Activated CD8-positive, alpha-beta memory T cell treated with anti-CD3 and anti-CD28 coated beads, Interleukin-2, amount 50 U/mL, for 48 hours (primary cell): ENCODE results near the gene PPIAL4G.
"Not testable (repeated sequence)": the region's sequence is repeated elsewhere in the genome, so short reads cannot be mapped to it uniquely, and the experiment has no call there.

ENCODE experiments used
- DNase-seq: peaks from one replicate; pipeline ENCODE4 v3.0.0-alpha.2; 2020

The PPIAL4G gene

GRCh38 chr1:148483029-148483428, at the start of gene PPIAL4G:
TSS of gene PPIAL4G (minus strand) at chr1:148483302. CDS start at chr1:148483252, 50 bp downstream.
- DNase-seq, result not testable (repeated sequence)

- DNase-seq, result not testable (repeated sequence)
Measured at GRCh38 chr1:148532158-148532557, 49.1 kb upstream of the PPIAL4G start.

- peak; percentile 87 for DNase-seq
Measured at GRCh38 chr1:148529101-148529567, 46.0 kb upstream of the PPIAL4G start.

DNA sequence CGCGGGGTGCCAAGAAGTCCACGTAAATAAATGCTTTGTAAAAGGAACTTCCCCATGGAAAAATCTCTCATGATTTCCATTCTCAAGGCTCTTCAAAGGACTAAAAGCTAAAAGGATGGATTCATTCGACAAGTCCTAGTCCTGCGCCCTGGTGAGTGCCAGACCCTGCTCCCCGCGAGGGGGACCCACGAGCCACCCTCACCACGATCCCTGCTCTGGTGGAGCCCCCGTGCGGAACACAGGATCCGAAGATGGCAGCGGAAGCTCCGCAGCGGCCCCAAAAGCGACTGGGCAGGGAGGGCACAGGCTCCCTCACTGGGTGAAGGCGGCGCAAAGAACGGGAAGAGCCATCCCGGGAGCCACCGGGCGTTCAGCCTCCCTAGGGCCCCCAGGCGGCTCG, 45.5 kb upstream of the PPIAL4G start:
- DNase-seq, result not testable (repeated sequence)

DNA sequence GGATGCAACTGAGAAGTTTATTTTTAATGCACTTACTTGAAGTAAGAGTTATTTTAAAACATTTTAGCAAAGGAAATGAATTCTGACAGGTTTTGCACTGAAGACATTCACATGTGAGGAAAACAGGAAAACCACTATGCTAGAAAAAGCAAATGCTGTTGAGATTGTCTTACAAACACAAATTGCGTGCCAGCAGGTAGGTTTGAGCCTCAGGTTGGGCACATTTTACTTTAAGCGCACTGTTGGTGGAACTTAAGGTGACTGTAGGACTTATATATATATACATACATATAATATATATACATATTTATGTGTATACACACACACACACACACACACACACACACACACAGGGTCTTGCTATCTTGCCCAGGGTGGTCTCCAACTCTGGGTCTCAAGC, 43.5 kb upstream of the PPIAL4G start:
- DNase-seq, result peak; percentile 35

- peak; percentile 54 for DNase-seq
Measured at GRCh38 chr1:148523205-148524144, 40.4 kb upstream of the PPIAL4G start.

DNA sequence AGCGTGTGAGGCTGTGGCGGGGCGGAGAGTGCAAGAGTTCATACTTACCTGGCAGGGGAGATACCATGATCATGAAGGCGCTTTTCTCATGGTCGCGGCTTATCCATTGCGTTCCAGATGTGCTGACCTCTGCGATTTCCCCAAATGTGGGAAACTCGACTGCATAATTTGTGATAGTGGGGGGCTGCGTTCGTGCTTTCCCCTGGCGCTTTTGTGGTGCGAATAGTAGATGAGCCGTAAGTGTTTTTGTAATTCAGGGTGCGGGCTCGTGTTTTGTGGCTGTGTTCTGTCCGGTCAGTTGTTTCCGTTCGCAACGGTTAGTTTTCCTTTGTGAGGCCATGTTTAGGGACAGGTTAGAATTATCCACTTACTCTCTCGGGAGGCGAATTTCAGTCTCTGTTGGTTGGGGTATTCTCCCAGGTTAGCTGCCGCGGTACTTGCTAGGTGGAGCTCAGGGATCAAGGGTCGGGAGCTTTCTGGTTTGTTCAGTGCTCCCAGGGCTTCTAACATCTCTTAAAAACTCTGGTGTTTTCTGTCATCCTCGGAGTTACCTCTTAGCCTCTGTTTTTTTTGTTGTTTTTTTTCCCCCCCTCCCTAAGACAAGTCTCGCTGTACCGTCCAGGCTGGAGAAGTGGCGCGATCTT, 39.6 kb upstream of the PPIAL4G start:
- DNase-seq, result peak; percentile 94

DNA sequence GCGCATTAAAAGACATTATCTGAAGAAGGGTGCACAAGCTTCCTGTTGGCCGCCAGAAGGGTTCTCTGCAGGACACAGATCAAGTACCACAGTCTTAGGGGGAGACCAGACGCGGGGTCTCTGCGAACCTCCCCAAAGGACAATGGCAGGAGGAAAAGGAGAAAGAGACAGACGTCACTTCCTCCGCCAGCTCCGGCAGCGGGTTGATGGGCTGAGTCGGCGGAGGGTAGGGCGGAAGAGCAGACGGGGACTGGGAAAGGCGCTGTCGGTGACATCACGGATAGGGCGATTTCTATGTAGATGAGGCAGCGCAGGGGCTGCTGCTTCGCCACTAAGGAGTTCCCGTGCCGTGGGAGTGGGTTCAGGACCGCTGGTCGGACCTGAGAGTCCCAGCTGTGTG, 39.0 kb upstream of the PPIAL4G start:
- peak; percentile 86 for DNase-seq

GRCh38 chr1:148514310-148514709, 31.2 kb upstream of the PPIAL4G start:
- not testable (repeated sequence) for DNase-seq

- DNase-seq, result peak; percentile 50
Measured at GRCh38 chr1:148512571-148513184, 29.6 kb upstream of the PPIAL4G start.

DNA sequence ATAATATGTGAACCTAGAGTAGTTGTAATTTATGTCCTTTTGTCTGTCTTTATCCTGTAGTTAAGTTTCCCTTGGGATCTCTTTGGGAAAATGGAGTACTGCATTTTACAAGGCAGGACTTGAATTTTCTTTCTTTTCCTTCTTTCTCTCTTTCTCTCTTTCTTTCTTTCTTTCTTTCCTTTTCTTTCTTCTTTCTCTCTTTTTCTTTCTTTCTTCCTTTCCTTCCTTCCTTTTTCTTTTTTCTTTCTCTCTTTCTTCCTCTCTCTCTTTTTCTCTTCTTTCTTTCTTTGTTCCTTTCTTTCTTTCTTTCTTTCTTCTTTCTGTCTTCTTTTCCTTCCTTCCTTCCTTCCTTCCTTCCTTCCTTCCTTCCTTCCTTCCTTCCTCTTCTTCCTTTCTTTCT, 10.8 kb upstream of the PPIAL4G start:
- DNase-seq, result not testable (repeated sequence)

DNA sequence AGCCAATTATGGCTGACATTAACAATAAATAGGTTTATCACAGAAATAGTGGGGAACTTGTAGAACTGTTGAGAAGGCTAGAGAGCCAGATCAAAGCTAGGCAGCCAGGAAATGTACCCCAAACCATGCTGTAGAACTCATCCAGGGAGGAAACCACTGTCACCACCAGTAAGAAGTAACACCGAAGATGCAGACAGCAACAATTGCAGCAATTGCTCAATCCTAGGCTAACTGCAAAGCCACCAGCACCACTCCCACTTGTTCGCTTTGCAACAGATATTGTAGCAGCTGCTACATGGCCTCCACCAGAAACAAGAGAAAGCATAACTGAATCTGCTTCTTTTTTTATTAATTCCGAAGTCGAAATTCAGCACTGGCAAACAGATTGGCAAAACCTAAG, 2.0 kb downstream of the PPIAL4G start:
- DNase-seq, result not testable (repeated sequence)

- not testable (repeated sequence) for DNase-seq
Measured at GRCh38 chr1:148459694-148460093, 23.4 kb downstream of the PPIAL4G start.

DNA sequence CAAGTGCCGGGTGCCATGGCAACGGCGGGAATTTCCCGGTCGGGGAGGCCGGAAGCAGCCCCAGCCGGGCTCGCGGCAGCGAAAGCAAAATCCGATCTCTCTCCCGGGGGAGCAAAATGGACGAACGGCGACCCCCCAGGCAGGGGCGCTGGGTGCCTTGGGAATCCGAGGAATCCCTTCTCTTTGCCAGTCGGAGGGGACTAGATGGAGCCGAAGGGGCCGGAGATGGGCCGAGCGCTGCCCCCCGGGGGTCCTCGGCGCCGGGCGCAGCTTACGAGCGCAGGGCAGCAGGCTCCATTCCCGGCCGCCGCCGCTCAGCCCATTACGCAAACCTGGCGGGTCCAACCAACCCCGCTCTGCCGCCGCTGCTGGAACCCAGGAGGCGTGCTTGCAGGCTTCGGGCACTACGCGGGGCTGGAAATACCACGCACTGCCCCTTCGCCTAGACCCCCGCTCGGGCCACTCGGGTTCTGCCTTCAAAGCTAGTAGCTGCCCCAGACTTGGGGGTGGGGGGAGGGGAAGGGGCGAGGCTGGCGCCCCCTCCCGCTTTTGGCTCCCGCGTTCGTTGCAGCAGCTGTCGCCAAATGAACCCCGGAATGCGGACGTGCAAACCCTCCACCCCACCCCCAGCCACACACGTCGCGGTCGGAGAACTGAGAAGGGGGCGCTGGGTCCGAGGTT, 24.1 kb downstream of the PPIAL4G start:
- DNase-seq, result peak; percentile 78

DNA sequence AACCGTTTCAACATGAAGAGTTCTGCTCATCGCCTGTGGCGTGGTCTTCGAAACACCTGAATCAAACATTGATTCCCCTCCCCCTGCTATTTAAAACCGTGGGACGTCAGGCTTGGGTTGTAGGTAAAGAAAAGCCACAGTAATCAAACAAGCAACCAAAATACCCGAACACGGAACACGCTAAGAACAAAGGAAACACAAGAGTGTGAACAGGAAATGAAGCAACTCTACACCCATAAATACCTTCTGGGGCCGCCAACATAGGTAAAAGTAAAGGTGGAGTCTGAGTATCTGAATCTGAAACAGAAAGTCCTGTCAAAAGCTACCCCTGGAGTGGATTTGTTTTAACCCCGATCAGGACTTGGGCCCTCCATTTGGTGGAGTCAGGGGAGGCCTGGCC, 24.7 kb downstream of the PPIAL4G start:
- not testable (repeated sequence) for DNase-seq

GRCh38 chr1:148452845-148453244, 30.3 kb downstream of the PPIAL4G start:
- not testable (repeated sequence) for DNase-seq

- DNase-seq, result not testable (repeated sequence)
Measured at GRCh38 chr1:148439654-148440325, 43.3 kb downstream of the PPIAL4G start.

- DNase-seq, result no peak
Measured at GRCh38 chr1:148435406-148435805, 47.7 kb downstream of the PPIAL4G start.

DNA sequence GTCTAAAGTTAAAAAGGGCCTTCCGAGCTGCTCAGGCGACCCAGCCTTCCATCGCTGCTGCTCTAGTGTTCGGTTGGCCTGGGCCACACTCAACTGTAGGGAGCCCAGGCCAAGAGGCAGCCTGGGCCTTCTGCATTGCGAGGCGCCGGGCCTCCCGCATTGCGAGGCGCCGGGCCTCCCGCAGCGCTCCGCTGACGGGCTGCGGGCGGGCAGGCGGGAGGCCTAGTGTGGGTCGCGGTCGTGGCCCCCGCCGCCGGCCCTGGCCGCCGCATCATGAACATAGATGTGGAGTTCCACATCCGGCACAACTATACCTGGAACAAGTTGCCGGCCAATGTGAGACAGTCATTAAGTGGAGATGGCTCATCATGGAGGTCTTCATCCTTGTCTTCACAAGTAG, 48.3 kb downstream of the PPIAL4G start:
- no peak for DNase-seq

DNA sequence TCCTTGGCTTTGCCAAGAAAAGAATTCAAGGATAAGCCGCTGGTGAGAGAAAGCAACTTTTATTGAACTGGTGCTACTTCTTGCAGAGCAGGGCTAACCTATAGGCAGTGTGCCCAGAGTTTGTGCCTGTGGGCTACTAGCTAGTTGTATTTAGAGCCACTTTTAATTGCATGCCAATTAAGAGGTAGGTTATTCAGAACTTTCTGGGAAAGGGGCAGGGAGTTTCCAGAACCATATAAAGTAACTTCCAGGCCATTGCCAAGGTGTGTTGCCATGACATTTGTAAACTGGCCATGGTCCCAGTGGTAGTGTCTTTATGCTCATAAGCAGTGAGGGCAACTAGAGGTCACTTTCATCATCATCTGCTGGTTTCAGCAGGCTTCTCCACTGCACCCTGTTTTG, 50.2 kb downstream of the PPIAL4G start:
- DNase-seq, result not testable (repeated sequence)
